GM12878 (cell line): ENCODE measurements around the gene OPN1LW.

Experiments
- CEBPB ChIP-seq, 2 experiments: fragments of 150-350 bp in 1 of 2; IDR thresholded peaks; 2 replicates each; pipeline ENCODE4 v1.6.1; 2012 to 2014; ENCODE audit warnings: low read depth in 2 of 2, low read length in 2 of 2, borderline replicate concordance in 1 of 2, inconsistent platforms in 1 of 2
- CHD2 ChIP-seq: IDR thresholded peaks from 2 replicates; pipeline ENCODE4 v1.6.1; 2011; ENCODE audit warnings: low read depth, low read length, improper control_type of control experiment, borderline replicate concordance
- EGR1 ChIP-seq, 2 experiments: IDR thresholded peaks; 1 replicate in 1 of 2; 2 replicates in 1 of 2; pipeline ENCODE4 v1.6.1; 2011 to 2012; ENCODE audit warnings: low read depth in 2 of 2, low read length in 2 of 2, borderline replicate concordance in 1 of 2, mild to moderate bottlenecking in 1 of 2, moderate library complexity in 1 of 2
- EZH2 ChIP-seq: IDR thresholded peaks from 2 replicates; pipeline ENCODE4 v1.6.1; 2012; ENCODE audit warnings: low read depth, mild to moderate bottlenecking, control low read depth, inconsistent platforms, low read length, borderline replicate concordance; ENCODE audit not compliant: control insufficient read depth
- HDGF ChIP-seq: fragments of 450-650 bp; IDR thresholded peaks from 2 replicates; pipeline ENCODE4 v1.6.1; 2016; ENCODE audit warnings: antibody characterized with exemption
- POLR2A ChIP-seq: IDR thresholded peaks from 2 replicates; pipeline ENCODE4 v1.6.1; 2011; ENCODE audit warnings: low read depth, mild to moderate bottlenecking, low read length
- RAD21 ChIP-seq: IDR thresholded peaks from 2 replicates; pipeline ENCODE4 v1.6.1; 2011; ENCODE audit warnings: mild to moderate bottlenecking, low read depth, low read length, moderate library complexity; ENCODE audit not compliant: insufficient read depth
- TARDBP ChIP-seq: IDR thresholded peaks from 2 replicates; pipeline ENCODE4 v1.6.1; 2016; ENCODE audit warnings: borderline replicate concordance
- TF ChIP-seq, protein P1 (sequence below): IDR thresholded peaks from 2 replicates; pipeline ENCODE4 v1.6.1; 2012; ENCODE audit warnings: low read depth, low read length, improper control_type of control experiment
- TF ChIP-seq, protein P2 (sequence below), 3 experiments: IDR thresholded peaks in 2 of 3; conservative IDR thresholded peaks in 1 of 3; 2 replicates each; pipeline ENCODE4 v1.5.1; 2011; ENCODE audit warnings: low read depth in 3 of 3, low read length in 3 of 3, mild to moderate bottlenecking in 3 of 3, control low read depth in 2 of 3, moderate library complexity in 2 of 3, inconsistent platforms in 1 of 3, mixed read lengths in 1 of 3; ENCODE audit not compliant: control insufficient read depth in 2 of 3, insufficient read depth in 1 of 3; ENCODE audit errors: extremely low read depth in 1 of 3
- TF ChIP-seq, protein P3 (sequence below): IDR thresholded peaks from 2 replicates; pipeline ENCODE4 v1.6.1; 2012; ENCODE audit warnings: low read depth, low read length, improper control_type of control experiment
- TF ChIP-seq, protein P4 (sequence below): fragments of 150-350 bp; IDR thresholded peaks from 2 replicates; pipeline ENCODE4 v1.6.1; 2014; ENCODE audit warnings: mild to moderate bottlenecking, low read depth, low read length
- TF ChIP-seq, protein P5 (sequence below): fragments of 450-650 bp; conservative IDR thresholded peaks from 2 replicates; pipeline ENCODE4 v1.6.1; 2017; ENCODE audit warnings: mild to moderate bottlenecking, moderate library complexity
- TF ChIP-seq, protein P6 (sequence below): fragments of 450-650 bp; IDR thresholded peaks from 2 replicates; pipeline ENCODE4 v1.6.1; 2017; ENCODE audit warnings: low read depth, mild to moderate bottlenecking, moderate library complexity

DNA sequence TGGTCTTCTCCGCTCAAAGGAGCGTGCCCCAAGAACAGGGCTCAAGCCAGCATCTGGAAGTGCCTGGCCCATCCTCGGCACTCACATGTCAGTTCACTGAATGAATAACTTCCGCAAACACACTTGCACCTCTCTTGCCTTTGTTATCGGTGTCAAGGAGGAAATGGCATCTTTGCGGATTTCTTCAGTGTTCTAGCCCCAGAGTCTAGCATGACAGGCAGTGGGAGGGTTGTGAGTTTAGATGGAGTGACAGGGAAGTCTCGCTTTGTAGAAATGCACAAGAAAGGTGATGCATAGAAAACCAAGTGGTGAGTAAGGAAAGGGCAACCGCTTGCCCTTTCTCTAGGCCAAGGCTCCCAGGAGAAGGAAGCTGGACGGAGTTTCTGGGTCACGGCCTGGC lies 29.0 kb upstream of the OPN1LW start:
- TF ChIP-seq, protein P1, sequence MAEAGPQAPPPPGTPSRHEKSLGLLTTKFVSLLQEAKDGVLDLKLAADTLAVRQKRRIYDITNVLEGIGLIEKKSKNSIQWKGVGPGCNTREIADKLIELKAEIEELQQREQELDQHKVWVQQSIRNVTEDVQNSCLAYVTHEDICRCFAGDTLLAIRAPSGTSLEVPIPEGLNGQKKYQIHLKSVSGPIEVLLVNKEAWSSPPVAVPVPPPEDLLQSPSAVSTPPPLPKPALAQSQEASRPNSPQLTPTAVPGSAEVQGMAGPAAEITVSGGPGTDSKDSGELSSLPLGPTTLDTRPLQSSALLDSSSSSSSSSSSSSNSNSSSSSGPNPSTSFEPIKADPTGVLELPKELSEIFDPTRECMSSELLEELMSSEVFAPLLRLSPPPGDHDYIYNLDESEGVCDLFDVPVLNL: no peak
- TF ChIP-seq, protein P2, sequence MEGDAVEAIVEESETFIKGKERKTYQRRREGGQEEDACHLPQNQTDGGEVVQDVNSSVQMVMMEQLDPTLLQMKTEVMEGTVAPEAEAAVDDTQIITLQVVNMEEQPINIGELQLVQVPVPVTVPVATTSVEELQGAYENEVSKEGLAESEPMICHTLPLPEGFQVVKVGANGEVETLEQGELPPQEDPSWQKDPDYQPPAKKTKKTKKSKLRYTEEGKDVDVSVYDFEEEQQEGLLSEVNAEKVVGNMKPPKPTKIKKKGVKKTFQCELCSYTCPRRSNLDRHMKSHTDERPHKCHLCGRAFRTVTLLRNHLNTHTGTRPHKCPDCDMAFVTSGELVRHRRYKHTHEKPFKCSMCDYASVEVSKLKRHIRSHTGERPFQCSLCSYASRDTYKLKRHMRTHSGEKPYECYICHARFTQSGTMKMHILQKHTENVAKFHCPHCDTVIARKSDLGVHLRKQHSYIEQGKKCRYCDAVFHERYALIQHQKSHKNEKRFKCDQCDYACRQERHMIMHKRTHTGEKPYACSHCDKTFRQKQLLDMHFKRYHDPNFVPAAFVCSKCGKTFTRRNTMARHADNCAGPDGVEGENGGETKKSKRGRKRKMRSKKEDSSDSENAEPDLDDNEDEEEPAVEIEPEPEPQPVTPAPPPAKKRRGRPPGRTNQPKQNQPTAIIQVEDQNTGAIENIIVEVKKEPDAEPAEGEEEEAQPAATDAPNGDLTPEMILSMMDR (IDR thresholded peaks at IDR 0.05 in 2 of 3, conservative IDR thresholded peaks at IDR 0.05 in 1 of 3; ENCODE audit: control insufficient read depth in 2 of 3, extremely low read depth in 1 of 3, insufficient read depth in 1 of 3, low read depth in 3 of 3, low read length in 3 of 3): no peak
- TF ChIP-seq POLR2A (no peak), TARDBP (no peak), EZH2 (no peak), RAD21 (no peak), CEBPB (IDR thresholded peaks at IDR 0.05; ENCODE audit: borderline replicate concordance in 1 of 2, low read depth in 2 of 2, low read length in 2 of 2) (no peak), HDGF (no peak), CHD2 (no peak), EGR1 (IDR thresholded peaks at IDR 0.05; ENCODE audit: borderline replicate concordance in 1 of 2, low read depth in 2 of 2, low read length in 2 of 2) (no peak)
- TF ChIP-seq, protein P3, sequence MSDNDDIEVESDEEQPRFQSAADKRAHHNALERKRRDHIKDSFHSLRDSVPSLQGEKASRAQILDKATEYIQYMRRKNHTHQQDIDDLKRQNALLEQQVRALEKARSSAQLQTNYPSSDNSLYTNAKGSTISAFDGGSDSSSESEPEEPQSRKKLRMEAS: no peak
- TF ChIP-seq, protein P4, sequence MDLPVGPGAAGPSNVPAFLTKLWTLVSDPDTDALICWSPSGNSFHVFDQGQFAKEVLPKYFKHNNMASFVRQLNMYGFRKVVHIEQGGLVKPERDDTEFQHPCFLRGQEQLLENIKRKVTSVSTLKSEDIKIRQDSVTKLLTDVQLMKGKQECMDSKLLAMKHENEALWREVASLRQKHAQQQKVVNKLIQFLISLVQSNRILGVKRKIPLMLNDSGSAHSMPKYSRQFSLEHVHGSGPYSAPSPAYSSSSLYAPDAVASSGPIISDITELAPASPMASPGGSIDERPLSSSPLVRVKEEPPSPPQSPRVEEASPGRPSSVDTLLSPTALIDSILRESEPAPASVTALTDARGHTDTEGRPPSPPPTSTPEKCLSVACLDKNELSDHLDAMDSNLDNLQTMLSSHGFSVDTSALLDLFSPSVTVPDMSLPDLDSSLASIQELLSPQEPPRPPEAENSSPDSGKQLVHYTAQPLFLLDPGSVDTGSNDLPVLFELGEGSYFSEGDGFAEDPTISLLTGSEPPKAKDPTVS: no peak
- TF ChIP-seq, protein P5, sequence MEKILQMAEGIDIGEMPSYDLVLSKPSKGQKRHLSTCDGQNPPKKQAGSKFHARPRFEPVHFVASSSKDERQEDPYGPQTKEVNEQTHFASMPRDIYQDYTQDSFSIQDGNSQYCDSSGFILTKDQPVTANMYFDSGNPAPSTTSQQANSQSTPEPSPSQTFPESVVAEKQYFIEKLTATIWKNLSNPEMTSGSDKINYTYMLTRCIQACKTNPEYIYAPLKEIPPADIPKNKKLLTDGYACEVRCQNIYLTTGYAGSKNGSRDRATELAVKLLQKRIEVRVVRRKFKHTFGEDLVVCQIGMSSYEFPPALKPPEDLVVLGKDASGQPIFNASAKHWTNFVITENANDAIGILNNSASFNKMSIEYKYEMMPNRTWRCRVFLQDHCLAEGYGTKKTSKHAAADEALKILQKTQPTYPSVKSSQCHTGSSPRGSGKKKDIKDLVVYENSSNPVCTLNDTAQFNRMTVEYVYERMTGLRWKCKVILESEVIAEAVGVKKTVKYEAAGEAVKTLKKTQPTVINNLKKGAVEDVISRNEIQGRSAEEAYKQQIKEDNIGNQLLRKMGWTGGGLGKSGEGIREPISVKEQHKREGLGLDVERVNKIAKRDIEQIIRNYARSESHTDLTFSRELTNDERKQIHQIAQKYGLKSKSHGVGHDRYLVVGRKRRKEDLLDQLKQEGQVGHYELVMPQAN: no peak
- TF ChIP-seq, protein P6, sequence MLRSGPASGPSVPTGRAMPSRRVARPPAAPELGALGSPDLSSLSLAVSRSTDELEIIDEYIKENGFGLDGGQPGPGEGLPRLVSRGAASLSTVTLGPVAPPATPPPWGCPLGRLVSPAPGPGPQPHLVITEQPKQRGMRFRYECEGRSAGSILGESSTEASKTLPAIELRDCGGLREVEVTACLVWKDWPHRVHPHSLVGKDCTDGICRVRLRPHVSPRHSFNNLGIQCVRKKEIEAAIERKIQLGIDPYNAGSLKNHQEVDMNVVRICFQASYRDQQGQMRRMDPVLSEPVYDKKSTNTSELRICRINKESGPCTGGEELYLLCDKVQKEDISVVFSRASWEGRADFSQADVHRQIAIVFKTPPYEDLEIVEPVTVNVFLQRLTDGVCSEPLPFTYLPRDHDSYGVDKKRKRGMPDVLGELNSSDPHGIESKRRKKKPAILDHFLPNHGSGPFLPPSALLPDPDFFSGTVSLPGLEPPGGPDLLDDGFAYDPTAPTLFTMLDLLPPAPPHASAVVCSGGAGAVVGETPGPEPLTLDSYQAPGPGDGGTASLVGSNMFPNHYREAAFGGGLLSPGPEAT: no peak
